ENCODE results near the gene MGST3.
A peak's percentile ranks its signal among the peaks of the same experiment; 100 is the strongest.

The MGST3 gene

DNA sequence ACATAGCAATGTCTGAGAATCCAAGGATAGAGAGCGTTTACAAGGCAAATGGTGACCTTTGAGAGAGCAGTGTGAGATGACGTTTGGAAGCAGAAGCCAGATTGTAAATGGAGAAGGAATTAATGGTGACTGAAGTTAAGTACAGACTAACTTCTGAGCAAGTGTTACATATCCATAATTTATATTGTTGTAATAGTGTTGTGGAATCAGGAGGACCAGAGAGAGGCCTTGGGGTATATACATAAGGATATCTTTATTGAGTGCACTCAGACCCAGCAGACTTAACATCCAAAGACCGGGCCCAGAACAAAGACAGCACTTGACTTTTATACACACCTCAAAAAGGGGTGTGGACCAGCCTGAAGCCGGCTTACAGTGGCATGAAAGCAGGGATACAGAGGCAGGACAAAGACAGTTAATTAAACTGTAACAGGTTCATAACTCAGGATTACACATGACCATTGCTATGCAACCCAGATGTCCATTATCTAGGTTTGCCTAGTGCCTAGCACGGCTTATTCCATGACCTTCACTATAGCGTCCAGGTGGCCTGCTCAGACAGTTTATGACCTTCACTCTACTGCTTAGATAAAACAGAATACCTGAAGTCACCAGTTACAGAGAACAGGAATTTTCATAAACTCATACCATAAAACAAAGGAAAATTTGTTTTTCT is 2.7 kb upstream of the MGST3 start:
- TF ChIP-seq TAF1 (IDR thresholded peaks at IDR 0.05; ENCODE audit: low read depth) (no peak), ZBTB7A (IDR thresholded peaks at IDR 0.05; ENCODE audit: low read depth) (no peak), CEBPB (IDR thresholded peaks at IDR 0.05) (no peak), TCF12 (IDR thresholded peaks at IDR 0.05; ENCODE audit: low read depth) (no peak), EGR1 (IDR thresholded peaks at IDR 0.05) (no peak), FOXM1 (IDR thresholded peaks at IDR 0.05; ENCODE audit: borderline replicate concordance, low read depth) (no peak), EP300 (IDR thresholded peaks at IDR 0.05; ENCODE audit: borderline replicate concordance) (no peak), REST (IDR thresholded peaks at IDR 0.05; ENCODE audit: low read depth) (no peak), NFIC (IDR thresholded peaks at IDR 0.05) (no peak), YY1 (IDR thresholded peaks at IDR 0.05; ENCODE audit: low read depth) (no peak), RAD21 (IDR thresholded peaks at IDR 0.05; ENCODE audit: low read depth) (no peak), CREB1 (IDR thresholded peaks at IDR 0.05; ENCODE audit: low read depth) (no peak)
- TF ChIP-seq, protein P1, sequence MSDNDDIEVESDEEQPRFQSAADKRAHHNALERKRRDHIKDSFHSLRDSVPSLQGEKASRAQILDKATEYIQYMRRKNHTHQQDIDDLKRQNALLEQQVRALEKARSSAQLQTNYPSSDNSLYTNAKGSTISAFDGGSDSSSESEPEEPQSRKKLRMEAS (IDR thresholded peaks at IDR 0.05) = no peak

DNA sequence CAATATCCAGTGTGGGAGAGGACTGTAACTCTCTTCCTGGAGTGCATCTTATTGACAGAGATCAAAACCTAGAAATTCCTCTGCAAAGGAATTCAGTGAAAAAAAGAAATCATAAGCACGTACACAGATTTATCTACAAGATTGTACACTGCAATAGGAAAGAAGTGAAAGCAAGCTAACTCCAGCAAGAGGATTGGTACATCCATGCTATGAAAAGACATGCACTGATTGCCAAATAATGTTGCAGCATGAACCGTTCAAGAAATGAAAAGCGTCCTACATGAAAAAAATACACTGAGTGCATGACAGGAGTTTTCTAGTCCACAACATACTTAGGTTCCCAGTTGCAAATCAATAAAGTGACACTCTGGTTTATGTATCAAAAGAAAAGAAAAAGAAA is 1.9 kb upstream of the MGST3 start:
- TF ChIP-seq EGR1 (IDR thresholded peaks at IDR 0.05) = no peak
- TF ChIP-seq NFIC (IDR thresholded peaks at IDR 0.05) = no peak
- TF ChIP-seq TEAD4 (IDR thresholded peaks at IDR 0.05) = no peak
- TF ChIP-seq EP300 (IDR thresholded peaks at IDR 0.05; ENCODE audit: borderline replicate concordance) = no peak
- no peak for TF ChIP-seq TCF12 (IDR thresholded peaks at IDR 0.05; ENCODE audit: low read depth)
- no peak for TF ChIP-seq TAF1 (IDR thresholded peaks at IDR 0.05; ENCODE audit: low read depth)
- TF ChIP-seq CREB1 (IDR thresholded peaks at IDR 0.05; ENCODE audit: low read depth) = no peak
- TF ChIP-seq CEBPB (IDR thresholded peaks at IDR 0.05) = no peak
- TF ChIP-seq ZBTB7A (IDR thresholded peaks at IDR 0.05; ENCODE audit: low read depth) = no peak
- TF ChIP-seq, protein P1 (IDR thresholded peaks at IDR 0.05) = no peak
- no peak for TF ChIP-seq REST (IDR thresholded peaks at IDR 0.05; ENCODE audit: low read depth)
- no peak for TF ChIP-seq YY1 (IDR thresholded peaks at IDR 0.05; ENCODE audit: low read depth)
- TF ChIP-seq RAD21 (IDR thresholded peaks at IDR 0.05; ENCODE audit: low read depth) = no peak

- TF ChIP-seq, protein P2, sequence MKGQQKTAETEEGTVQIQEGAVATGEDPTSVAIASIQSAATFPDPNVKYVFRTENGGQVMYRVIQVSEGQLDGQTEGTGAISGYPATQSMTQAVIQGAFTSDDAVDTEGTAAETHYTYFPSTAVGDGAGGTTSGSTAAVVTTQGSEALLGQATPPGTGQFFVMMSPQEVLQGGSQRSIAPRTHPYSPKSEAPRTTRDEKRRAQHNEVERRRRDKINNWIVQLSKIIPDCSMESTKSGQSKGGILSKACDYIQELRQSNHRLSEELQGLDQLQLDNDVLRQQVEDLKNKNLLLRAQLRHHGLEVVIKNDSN (IDR thresholded peaks at IDR 0.05) = 0 out of 2 replicates have a peak, but pooled peaks have one; percentile 1
- no peak for TF ChIP-seq TEAD4 (IDR thresholded peaks at IDR 0.05)
- no peak for TF ChIP-seq CREB1 (IDR thresholded peaks at IDR 0.05; ENCODE audit: low read depth)
- TF ChIP-seq EGR1 (IDR thresholded peaks at IDR 0.05) = no peak
- TF ChIP-seq CEBPB (IDR thresholded peaks at IDR 0.05) = no peak
Observed at GRCh38 chr1:165629848-165630628, 996 bp upstream of the MGST3 start.

GRCh38 chr1:165631342-165632151 is 513 bp downstream of the MGST3 start:
- TF ChIP-seq EGR1 (IDR thresholded peaks at IDR 0.05) = no peak
- TF ChIP-seq, protein P1 (IDR thresholded peaks at IDR 0.05) = no peak
- TF ChIP-seq TAF1 (IDR thresholded peaks at IDR 0.05; ENCODE audit: low read depth) = no peak

DNA sequence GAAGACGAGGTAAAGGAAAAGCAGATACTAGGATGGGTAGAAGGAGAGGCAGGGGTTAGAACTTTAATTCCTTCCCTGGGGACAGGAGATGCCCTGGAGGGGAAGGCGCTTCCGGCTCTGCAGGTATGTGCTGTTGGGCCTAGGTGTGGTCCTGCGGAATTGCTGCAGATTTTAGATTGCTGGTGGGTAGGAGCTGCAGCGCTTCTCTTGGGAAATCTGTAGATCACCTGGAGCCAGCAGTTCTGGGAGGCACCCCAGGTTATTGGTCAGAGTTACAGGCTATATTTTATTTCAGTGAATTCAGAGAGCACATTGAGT is 1.1 kb downstream of the MGST3 start:
- TF ChIP-seq EGR1 (IDR thresholded peaks at IDR 0.05) (no peak), REST (IDR thresholded peaks at IDR 0.05; ENCODE audit: low read depth) (no peak), RAD21 (IDR thresholded peaks at IDR 0.05; ENCODE audit: low read depth) (no peak), ZBTB7A (IDR thresholded peaks at IDR 0.05; ENCODE audit: low read depth) (no peak), CEBPB (IDR thresholded peaks at IDR 0.05) (no peak), TCF12 (IDR thresholded peaks at IDR 0.05; ENCODE audit: low read depth) (no peak), CREB1 (IDR thresholded peaks at IDR 0.05; ENCODE audit: low read depth) (no peak), FOXM1 (IDR thresholded peaks at IDR 0.05; ENCODE audit: borderline replicate concordance, low read depth) (no peak)
